CD4-positive, CD25-positive, alpha-beta regulatory T cell (primary cell): ENCODE results near the gene PEDS1. TPM values are rescaled to one million over a fixed set of nuclear protein-coding genes. Genes with fewer than 3 reads are reported as not detected.
"Not testable (repeated sequence)": the region's sequence is repeated elsewhere in the genome, so short reads cannot be mapped to it uniquely, and the experiment has no call there.

Source experiments
- ATAC-seq, 2 donors: fragments of 150-1000 bp; cut with Tn5 transposase; one replicate each; pipeline ENCODE4 v1.10.0; 2021; ENCODE audit warnings: low read depth in 2 of 2, moderate number of reproducible peaks in 2 of 2, moderate library complexity in 1 of 2
- DNase-seq, 3 donors: peaks; one replicate each; pipeline versions ENCODE4 v3.0.0 to v3.0.0-alpha.2; 2012 to 2022; ENCODE audit warnings: mixed read lengths in 1 of 3
- H3K27ac ChIP-seq: one replicate; pipeline ENCODE4 v1.7.0; 2013; ENCODE audit warnings: mild to moderate bottlenecking, low read length; ENCODE audit not compliant: insufficient read depth, poor library complexity, severe bottlenecking
- H3K27me3 ChIP-seq: one replicate; pipeline ENCODE4 v1.7.0; 2013; ENCODE audit warnings: low read length; ENCODE audit not compliant: control insufficient read depth, insufficient read depth
- H3K36me3 ChIP-seq: one replicate; pipeline ENCODE4 v1.7.0; 2013; ENCODE audit warnings: mild to moderate bottlenecking, low read length, moderate library complexity; ENCODE audit not compliant: control insufficient read depth, insufficient read depth
- H3K4me1 ChIP-seq: 2 replicates; pipeline ENCODE4 v1.7.0; 2013; ENCODE audit warnings: mild to moderate bottlenecking, low read length; ENCODE audit not compliant: insufficient read depth, control insufficient read depth, poor library complexity, severe bottlenecking
- H3K4me3 ChIP-seq: one replicate; pipeline ENCODE4 v1.7.0; 2013; ENCODE audit warnings: low read depth, mild to moderate bottlenecking, low read length, moderate library complexity
- H3K9me3 ChIP-seq, 2 experiments: 1 replicate in 1 of 2; 2 replicates in 1 of 2; pipeline ENCODE4 v1.7.0; 2013; ENCODE audit warnings: low read length in 2 of 2, mild to moderate bottlenecking in 1 of 2, moderate library complexity in 1 of 2; ENCODE audit not compliant: control insufficient read depth in 2 of 2
- H3K27ac Mint-ChIP-seq, 3 donors: one replicate each; pipeline ENCODE4 v1.8.0; 2020 to 2022; ENCODE audit warnings: mild to moderate bottlenecking in 3 of 3, mixed read lengths in 3 of 3, moderate library complexity in 2 of 3
- H3K27me3 Mint-ChIP-seq: one replicate; pipeline ENCODE4 v1.8.0; 2022; ENCODE audit warnings: mild to moderate bottlenecking, mixed read lengths
- H3K36me3 Mint-ChIP-seq: one replicate; pipeline ENCODE4 v1.8.0; 2020; ENCODE audit warnings: mixed read lengths
- H3K4me1 Mint-ChIP-seq, 4 donors: one replicate each; pipeline ENCODE4 v1.8.0; 2020 to 2022; ENCODE audit warnings: mixed read lengths in 4 of 4, mild to moderate bottlenecking in 1 of 4
- H3K4me3 Mint-ChIP-seq, 4 donors: one replicate each; pipeline ENCODE4 v1.8.0; 2020 to 2022; ENCODE audit warnings: mild to moderate bottlenecking in 4 of 4, mixed read lengths in 4 of 4, moderate library complexity in 3 of 4
- H3K9me3 Mint-ChIP-seq, 7 donors: one replicate each; pipeline ENCODE4 v1.8.0; 2020 to 2022; ENCODE audit warnings: mixed read lengths in 7 of 7, mild to moderate bottlenecking in 3 of 7, moderate library complexity in 2 of 7
- polyA plus RNA-seq, 4 donors: library from polyadenylated mRNA; unstranded; fragments of 300-500 nt; fragmentation: Illumina TruSeq; gene quantifications; one replicate each; pipeline ENCODE4 v1.2.3, GENCODE V29; 2021
- total RNA-seq: library from RNA; stranded (reverse); gene quantifications from one replicate; pipeline ENCODE4 v1.2.3, GENCODE V29; 2022

The PEDS1 gene
- total and polyA plus RNA-seq, 5 donors from 2014 or later, result 16.8 to 26.4 (median 18.2) TPM

DNA sequence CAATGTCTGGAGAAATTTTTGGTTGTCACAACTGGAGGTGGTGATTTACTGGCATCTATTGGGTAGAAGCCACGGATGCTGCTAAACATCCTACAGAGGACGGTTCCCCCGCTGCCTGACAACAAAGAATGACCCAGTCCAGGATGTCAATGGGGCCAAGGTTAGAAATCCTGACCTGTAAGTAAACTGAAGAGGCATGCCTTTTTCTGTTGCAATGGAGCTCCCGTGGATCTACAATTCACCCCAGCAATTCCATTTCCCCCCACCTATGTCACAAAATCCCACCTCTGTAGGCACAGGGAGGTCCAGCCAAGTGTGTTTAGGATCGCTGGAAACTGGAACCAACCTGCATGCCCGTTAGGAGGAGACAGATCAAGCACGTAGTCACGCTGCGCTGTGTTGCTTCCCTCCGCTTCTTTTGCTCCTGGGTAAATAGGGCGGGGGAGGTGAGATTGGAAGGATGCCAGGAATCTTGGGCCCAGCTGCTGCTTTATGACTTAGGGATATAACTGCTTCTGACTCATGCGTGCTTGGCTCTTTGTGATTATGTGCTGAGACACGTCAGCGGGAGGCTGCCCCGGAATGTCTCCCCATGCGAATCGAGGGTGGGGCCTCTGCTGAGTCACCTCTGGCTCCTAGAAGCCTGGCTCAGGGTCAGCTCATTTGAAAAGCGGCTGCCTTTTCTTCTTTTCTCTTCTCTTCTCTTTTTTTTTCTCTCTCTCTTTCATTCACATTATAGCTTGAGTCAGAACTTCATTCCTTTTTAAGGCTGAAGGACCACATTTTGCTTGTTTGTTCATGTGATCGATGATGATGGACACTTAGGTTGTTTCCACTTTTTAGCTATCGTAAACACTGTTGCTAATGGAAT is 12.4 kb upstream of the PEDS1 start:
- H3K27ac Mint-ChIP-seq, result peak overlapping the region; percentile 31 to 63 (median 38)
- peaks cover 0 to 14% (median 5%) of the 10 kb centered on the region in 4 donors for H3K4me1 Mint-ChIP-seq
- H3K4me3 Mint-ChIP-seq, result peak overlapping the region; percentile 44 to 74 (median 64)
- peaks cover 9% of the 10 kb centered on the region for H3K27me3 Mint-ChIP-seq
- Histone ChIP-seq H3K4me1 (peaks cover 5% of the 10 kb centered on the region), H3K36me3 (no peaks in the 10 kb centered on the region), H3K27ac (no peak overlapping the region), H3K4me3 (peak overlapping the region; percentile 53), H3K9me3 (no peaks in the 10 kb centered on the region), H3K27me3 (peaks cover 1% of the 10 kb centered on the region)
- no peaks in the 10 kb centered on the region for H3K36me3 Mint-ChIP-seq
- ATAC-seq (peak; percentile 93 to 96), DNase-seq (peak; percentile 21 to 82 (median 45))
- no peaks in the 10 kb centered on the region for H3K9me3 Mint-ChIP-seq

DNA sequence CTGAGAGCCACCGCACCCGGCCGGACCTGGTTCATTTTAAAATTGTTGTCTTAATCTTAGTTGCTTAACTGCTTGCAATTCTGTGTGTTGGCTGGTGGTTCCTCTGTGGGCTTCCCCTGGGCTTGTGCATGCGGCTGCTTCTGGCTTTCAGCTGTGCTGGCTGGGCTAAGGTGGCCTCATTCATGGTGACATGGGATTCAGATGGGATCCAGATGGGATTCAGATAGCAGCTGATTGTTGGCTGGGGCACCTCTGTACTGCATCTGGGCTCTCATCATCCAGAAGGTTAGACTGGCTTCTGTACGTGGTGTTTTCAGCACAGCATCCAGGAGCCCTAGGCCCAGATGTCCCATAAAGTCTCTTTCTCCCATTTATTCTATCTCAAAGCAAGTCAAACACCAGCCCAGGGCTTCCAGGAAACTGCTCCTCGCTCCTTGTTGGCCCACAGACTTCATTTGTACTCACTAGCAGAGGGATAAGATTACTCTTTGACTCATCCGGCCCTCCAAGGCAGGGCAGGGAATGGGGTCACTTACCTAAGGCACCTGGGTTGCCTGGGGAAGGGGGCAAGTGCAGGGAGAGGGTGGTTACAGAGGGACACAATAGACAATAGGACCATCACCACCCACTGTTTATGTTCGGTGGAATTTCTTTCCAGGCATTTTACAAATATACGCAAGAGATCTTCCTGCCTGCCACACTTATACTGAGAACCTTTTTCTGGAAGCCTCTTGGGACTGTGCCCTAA is 10.2 kb upstream of the PEDS1 start:
- Histone ChIP-seq H3K4me3 (no peak overlapping the region), H3K4me1 (peaks cover 5% of the 10 kb centered on the region), H3K27ac (no peak overlapping the region), H3K9me3 (no peaks in the 10 kb centered on the region), H3K36me3 (no peaks in the 10 kb centered on the region), H3K27me3 (peaks cover 1% of the 10 kb centered on the region)
- ATAC-seq, result no peak
- Mint-ChIP-seq H3K4me3 (no peak overlapping the region), H3K36me3 (no peaks in the 10 kb centered on the region), H3K27ac (no peak overlapping the region), H3K4me1 (peaks cover 0 to 9% (median 3%) of the 10 kb centered on the region in 4 donors), H3K27me3 (peaks cover 4% of the 10 kb centered on the region), H3K9me3 (no peaks in the 10 kb centered on the region)
- no peak for DNase-seq

DNA sequence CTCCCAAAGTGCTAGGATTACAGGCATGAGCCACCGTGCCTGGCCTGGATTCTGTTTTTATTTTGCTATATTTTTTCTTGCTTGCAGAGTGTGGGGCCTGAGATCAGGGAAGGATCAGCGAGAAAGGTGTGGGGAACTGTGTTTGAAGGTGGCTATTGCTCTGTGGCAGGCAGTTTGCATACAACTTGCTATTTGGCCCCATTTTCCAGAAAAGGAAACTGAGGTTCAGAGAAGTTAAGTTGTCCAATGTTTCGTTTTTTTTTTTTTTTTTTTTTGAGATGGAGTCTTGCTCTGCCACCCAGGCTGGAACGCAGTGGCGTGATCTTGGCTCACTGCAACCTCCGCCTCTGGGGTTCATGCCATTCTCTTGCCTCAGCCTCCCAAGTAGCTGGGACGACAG is 8.0 kb upstream of the PEDS1 start:
- H3K9me3 Mint-ChIP-seq, H3K27me3 Mint-ChIP-seq, H3K27ac Mint-ChIP-seq, DNase-seq, H3K36me3 Mint-ChIP-seq, H3K27ac ChIP-seq, H3K36me3 ChIP-seq, H3K4me1 ChIP-seq, H3K4me3 Mint-ChIP-seq, H3K27me3 ChIP-seq, H3K4me3 ChIP-seq, H3K9me3 ChIP-seq, H3K4me1 Mint-ChIP-seq, ATAC-seq: not testable (repeated sequence)

DNA sequence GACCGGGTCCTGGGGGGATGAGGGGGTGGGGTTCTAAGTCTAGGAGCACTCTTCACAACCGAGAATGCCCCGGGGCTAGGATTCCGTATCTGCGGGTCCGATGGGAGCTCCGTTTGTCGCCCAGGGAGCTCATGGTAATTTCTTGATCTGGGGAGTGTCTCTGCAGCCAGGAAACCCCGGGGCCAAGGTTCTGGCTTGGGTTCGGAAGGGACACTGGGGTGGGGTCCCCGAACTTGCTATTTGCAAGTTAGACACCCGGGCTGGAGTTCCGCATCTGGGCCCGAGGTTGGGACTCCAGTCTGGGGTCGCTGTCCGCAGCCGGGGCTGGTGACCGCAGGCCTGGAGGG is 397 bp downstream of the PEDS1 start:
- Histone ChIP-seq H3K27ac (peak overlapping the region; percentile 74), H3K36me3 (peaks cover 7% of the 10 kb centered on the region), H3K9me3 (no peaks in the 10 kb centered on the region), H3K4me3 (peak overlapping the region; percentile 75), H3K27me3 (no peaks in the 10 kb centered on the region), H3K4me1 (peaks cover 54% of the 10 kb centered on the region)
- Mint-ChIP-seq H3K4me3 (peak overlapping the region; percentile 89 to 96 (median 92)), H3K9me3 (no peaks in the 10 kb centered on the region), H3K36me3 (peaks cover 8% of the 10 kb centered on the region), H3K27me3 (no peaks in the 10 kb centered on the region), H3K4me1 (peaks cover 4 to 53% (median 42%) of the 10 kb centered on the region in 4 donors), H3K27ac (peak overlapping the region; percentile 89 to 97 (median 92))
- ATAC-seq (no peak), DNase-seq (no peak)

DNA sequence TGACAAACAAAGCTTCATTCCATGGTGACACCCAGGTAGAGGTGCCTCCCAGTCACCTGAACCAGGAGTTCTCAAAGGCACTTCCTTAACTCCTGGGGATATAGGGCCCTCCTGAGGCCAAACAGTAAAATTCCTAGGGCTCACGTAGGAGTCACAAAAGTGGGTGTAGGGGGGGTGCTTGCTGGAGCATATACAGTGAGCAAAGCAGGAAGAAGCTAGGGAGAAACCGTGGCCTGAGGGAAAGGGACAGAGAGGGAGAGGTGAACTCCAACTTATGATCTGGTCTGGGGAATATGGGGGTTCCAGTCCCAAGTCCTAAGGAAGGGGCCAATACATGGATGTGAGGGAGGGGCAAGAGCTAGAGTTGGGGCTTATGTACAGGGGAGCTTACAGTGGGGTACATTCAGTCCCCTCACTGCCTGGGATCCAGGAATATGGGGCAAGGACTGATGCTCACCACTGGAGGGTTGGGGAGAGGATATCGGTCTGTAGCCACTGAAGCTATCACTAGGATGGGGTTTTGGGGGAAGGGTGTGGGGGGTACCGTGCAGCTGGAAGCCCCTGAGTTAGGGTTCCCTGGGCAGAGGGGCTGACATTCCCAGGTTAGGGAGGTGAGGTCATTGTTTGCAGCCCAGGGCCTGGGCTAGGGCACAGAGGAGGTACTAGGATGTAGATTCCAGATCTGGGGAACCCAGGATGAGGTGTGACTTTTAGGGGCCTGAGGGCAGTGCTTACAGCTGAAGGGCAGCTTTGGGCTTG is 950 bp downstream of the PEDS1 start:
- Histone ChIP-seq H3K36me3 (peaks cover 7% of the 10 kb centered on the region), H3K4me1 (peaks cover 59% of the 10 kb centered on the region), H3K27ac (peak overlapping the region; percentile 74), H3K4me3 (peak overlapping the region; percentile 75), H3K9me3 (no peaks in the 10 kb centered on the region), H3K27me3 (no peaks in the 10 kb centered on the region)
- peaks cover 4 to 58% (median 46%) of the 10 kb centered on the region in 4 donors for H3K4me1 Mint-ChIP-seq
- no peaks in the 10 kb centered on the region for H3K9me3 Mint-ChIP-seq
- DNase-seq (no peak), ATAC-seq (no peak)
- no peaks in the 10 kb centered on the region for H3K27me3 Mint-ChIP-seq
- H3K4me3 Mint-ChIP-seq, result peak overlapping the region; percentile 89 to 96 (median 92)
- peaks cover 8% of the 10 kb centered on the region for H3K36me3 Mint-ChIP-seq
- H3K27ac Mint-ChIP-seq, result peak overlapping the region; percentile 89 to 97 (median 92)

DNA sequence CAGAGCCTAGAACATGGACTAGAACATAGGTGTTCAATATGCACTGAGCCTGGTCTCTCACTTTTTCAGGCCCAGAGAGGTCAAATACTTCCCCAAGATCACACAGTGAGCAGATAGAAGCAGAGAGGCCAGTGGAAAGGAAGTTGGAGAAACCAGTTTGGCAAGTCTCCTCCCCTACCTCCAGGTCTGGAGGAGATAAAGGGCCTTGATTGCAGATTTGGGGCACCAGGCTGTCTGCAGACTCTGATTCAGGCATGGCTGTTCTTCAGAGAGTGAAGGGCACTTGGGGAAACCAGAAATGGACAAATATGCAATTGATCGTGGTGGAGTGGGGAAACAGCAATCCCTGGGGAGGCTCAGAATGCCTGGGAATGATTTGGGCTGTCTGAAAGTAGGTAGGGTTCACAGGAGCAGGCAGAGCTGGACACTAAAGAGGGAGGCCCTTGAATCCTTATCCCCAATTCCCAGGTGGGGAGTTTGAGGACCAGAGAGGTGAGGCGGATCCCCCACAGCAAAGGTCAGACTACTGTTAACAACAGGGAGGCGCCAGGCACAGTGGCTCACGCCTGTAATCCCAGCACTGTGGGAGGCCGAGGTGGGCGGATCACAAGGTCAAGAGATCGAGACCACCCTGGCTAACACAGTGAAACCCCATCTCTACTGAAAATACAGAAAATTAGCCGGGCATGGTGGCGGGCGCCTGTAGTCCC is 2.3 kb downstream of the PEDS1 start:
- Histone ChIP-seq H3K4me1 (peaks cover 73% of the 10 kb centered on the region), H3K36me3 (peaks cover 7% of the 10 kb centered on the region), H3K27me3 (no peaks in the 10 kb centered on the region), H3K9me3 (no peaks in the 10 kb centered on the region), H3K4me3 (no peak overlapping the region), H3K27ac (peak overlapping the region; percentile 18)
- DNase-seq (no peak), ATAC-seq (no peak)
- no peaks in the 10 kb centered on the region for H3K27me3 Mint-ChIP-seq
- H3K27ac Mint-ChIP-seq, result peak overlapping the region; percentile 89 to 97 (median 89)
- H3K4me3 Mint-ChIP-seq, result peak overlapping the region; percentile 89 to 96 (median 92)
- H3K9me3 Mint-ChIP-seq, result no peaks in the 10 kb centered on the region
- H3K4me1 Mint-ChIP-seq, result peaks cover 11 to 72% (median 58%) of the 10 kb centered on the region in 4 donors
- H3K36me3 Mint-ChIP-seq, result peaks cover 8% of the 10 kb centered on the region
